ENCODE results near the gene ARAP2. TPM values are rescaled to one million over a fixed set of nuclear protein-coding genes. Genes with fewer than 3 reads are reported as not detected.

The ARAP2 gene
- total and polyA plus RNA-seq, 7 donors, result 3.6 to 22.9 (median 16.9) TPM

DNA sequence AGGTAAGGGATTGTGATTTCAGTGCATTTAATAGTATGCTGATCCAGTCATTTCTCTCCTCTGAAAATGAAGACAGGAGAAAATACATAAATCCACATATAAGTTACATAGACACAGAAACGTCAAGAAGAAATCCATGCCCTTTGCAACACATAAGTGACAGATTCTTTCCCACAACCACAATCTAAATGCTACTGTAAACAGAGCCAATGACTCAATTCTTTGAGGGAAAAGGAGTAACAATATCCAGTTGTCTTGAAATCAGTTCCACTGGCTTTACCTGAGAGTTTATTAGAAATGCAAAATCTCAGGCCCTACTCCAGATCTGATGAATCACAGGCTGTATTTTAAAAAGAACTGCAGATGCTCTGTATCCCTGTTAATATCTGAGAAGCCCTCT lies 66.4 kb downstream of the ARAP2 start:
- Histone ChIP-seq H3K27ac (no peak overlapping the region), H3K27me3 (no peaks in the 10 kb centered on the region), H3K4me3 (no peak overlapping the region), H3K36me3 (no peaks in the 10 kb centered on the region), H3K9me3 (no peaks in the 10 kb centered on the region), H3K4me1 (no peaks in the 10 kb centered on the region)
- intact Hi-C loops (cut with DNase I), result no loop called here
- no peak for DNase-seq
- TF ChIP-seq POLR2AphosphoS5 (IDR thresholded peaks at IDR 0.05), result no peak
- TF ChIP-seq, protein P1, sequence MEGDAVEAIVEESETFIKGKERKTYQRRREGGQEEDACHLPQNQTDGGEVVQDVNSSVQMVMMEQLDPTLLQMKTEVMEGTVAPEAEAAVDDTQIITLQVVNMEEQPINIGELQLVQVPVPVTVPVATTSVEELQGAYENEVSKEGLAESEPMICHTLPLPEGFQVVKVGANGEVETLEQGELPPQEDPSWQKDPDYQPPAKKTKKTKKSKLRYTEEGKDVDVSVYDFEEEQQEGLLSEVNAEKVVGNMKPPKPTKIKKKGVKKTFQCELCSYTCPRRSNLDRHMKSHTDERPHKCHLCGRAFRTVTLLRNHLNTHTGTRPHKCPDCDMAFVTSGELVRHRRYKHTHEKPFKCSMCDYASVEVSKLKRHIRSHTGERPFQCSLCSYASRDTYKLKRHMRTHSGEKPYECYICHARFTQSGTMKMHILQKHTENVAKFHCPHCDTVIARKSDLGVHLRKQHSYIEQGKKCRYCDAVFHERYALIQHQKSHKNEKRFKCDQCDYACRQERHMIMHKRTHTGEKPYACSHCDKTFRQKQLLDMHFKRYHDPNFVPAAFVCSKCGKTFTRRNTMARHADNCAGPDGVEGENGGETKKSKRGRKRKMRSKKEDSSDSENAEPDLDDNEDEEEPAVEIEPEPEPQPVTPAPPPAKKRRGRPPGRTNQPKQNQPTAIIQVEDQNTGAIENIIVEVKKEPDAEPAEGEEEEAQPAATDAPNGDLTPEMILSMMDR (IDR thresholded peaks at IDR 0.05), result no peak
- TF ChIP-seq EP300 (IDR thresholded peaks at IDR 0.05), result no peak
- no peak for TF ChIP-seq POLR2A (IDR thresholded peaks at IDR 0.05)
- 78 to 84% methylated on average over 1 of the region's 1 CpG for WGBS, 2 donors

DNA sequence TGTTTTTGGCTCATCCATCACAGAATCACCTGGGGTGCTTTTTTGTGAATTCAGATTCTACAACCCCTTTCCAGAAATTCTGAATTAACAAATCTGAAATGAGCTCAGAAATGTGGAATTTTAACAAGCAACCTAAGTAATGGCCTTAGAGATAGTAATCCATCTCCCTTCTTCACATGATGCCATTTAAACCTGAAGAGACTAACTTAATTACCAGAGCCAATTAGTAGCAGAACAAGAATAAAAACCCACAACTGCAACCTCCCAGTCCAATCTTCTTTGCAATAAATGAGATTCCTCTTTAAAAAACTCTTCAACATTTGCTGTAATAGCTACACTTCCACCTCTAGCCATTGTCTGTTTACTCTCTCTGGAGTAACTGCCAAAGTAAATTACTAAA lies 69.7 kb downstream of the ARAP2 start:
- H3K27ac ChIP-seq, result no peak overlapping the region
- intact Hi-C loops (cut with DNase I), result no loop called here

DNA sequence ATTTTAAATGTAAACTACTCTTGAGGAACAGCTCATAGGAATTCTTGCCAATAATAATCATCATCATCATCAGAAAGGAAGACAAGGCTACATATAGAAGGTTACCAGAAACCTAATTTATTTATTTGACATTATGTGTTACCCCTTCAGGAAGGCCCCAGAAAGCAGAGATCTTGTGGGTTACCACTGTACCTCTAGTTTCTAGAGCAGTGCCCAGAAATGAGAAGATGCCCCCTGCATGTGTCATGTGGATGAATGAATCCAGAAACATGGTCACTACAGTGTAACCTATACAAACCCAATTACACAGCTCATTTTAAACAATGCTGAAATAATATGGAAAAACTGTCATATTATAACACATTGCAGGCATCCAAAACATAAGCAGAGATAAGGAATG lies 70.4 kb downstream of the ARAP2 start:
- TF ChIP-seq, protein P1 (IDR thresholded peaks at IDR 0.05), result no peak
- TF ChIP-seq POLR2A (IDR thresholded peaks at IDR 0.05) (no peak), POLR2AphosphoS5 (IDR thresholded peaks at IDR 0.05) (no peak), EP300 (IDR thresholded peaks at IDR 0.05) (no peak)
- DNase-seq, result no peak
- no peaks in the 10 kb centered on the region for H3K27me3 ChIP-seq
- H3K4me3 ChIP-seq, result no peak overlapping the region
- H3K9me3 ChIP-seq, result no peaks in the 10 kb centered on the region
- no peaks in the 10 kb centered on the region for H3K36me3 ChIP-seq
- no peak overlapping the region for H3K27ac ChIP-seq
- no peaks in the 10 kb centered on the region for H3K4me1 ChIP-seq
- intact Hi-C loops (cut with DNase I), result no loop called here

More for the DNA sequence above, 69.7 kb downstream of the ARAP2 start:
- DNase-seq, result no peak
- Histone ChIP-seq H3K4me1 (no peaks in the 10 kb centered on the region), H3K36me3 (no peaks in the 10 kb centered on the region), H3K27me3 (no peaks in the 10 kb centered on the region), H3K4me3 (no peak overlapping the region), H3K9me3 (no peaks in the 10 kb centered on the region)
- TF ChIP-seq POLR2AphosphoS5 (IDR thresholded peaks at IDR 0.05) (no peak), EP300 (IDR thresholded peaks at IDR 0.05) (no peak), POLR2A (IDR thresholded peaks at IDR 0.05) (no peak)
- TF ChIP-seq, protein P1 (IDR thresholded peaks at IDR 0.05), result no peak

DNA sequence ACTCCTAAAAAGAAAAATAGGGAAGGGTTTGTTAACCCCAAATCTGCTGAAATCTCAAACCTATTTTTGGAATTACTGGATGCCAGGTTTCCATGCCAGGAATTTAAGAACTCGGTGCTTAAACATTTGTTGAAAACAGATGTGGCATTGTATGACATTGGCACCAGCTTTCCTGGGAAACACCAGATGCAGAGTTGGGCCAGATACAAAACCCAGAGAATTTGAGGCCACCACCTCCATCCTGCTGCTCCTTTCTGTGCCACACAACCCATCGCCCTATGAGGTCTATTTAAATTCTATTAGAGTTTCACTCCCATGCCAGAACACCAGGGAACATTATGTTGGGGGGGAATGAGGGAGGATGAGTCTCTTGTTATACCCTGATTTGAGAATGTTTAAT lies 71.7 kb downstream of the ARAP2 start:
- no peaks in the 10 kb centered on the region for H3K4me1 ChIP-seq
- H3K27me3 ChIP-seq, result no peaks in the 10 kb centered on the region
- TF ChIP-seq, protein P1 (IDR thresholded peaks at IDR 0.05), result no peak
- TF ChIP-seq POLR2A (IDR thresholded peaks at IDR 0.05) (no peak), POLR2AphosphoS5 (IDR thresholded peaks at IDR 0.05) (no peak), EP300 (IDR thresholded peaks at IDR 0.05) (no peak)
- WGBS, 2 donors, result 88 to 90% methylated on average over 2 of the region's 2 CpGs
- no peaks in the 10 kb centered on the region for H3K9me3 ChIP-seq
- no peak for DNase-seq
- intact Hi-C loops (cut with DNase I), result no loop called here
- no peak overlapping the region for H3K4me3 ChIP-seq
- H3K36me3 ChIP-seq, result no peaks in the 10 kb centered on the region
- no peak overlapping the region for H3K27ac ChIP-seq

DNA sequence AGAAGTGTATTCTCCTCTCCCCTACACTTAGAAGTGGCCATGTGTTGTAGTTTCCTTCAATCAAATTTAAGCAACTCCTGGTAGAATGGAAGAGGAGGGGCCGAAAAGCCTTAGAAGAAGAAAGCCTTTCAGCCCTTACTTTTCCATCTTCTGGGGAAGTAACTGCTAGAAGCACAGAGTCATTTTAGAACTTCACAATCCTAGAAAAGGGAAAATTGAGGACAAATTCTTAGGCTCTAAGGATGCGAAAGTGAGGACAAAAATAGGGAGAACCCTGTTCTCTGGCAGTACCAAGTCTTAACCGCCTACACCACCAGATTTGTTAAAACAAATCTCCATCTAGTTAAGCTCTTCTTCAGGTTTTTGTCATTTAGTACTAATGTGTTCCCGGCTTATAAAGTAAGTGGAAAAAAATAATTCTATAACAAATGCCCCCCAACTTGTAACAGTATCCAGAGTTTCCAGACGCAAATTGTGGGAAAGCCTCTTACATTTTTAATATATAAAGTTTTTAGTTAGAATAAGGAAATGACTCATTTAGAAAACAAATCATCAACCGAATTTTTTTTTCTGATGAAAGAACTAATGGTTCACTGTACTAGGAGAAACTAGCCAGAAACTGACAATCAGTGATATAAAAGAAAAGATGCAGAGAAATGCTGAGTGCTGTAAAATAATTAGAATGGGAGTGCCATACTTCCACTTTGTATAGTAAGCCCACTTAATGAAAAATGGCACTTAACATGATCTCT lies 76.0 kb downstream of the ARAP2 start:
- no peaks in the 10 kb centered on the region for H3K9me3 ChIP-seq
- no peak for DNase-seq
- no peaks in the 10 kb centered on the region for H3K4me1 ChIP-seq
- no peak overlapping the region for H3K27ac ChIP-seq
- H3K36me3 ChIP-seq, result no peaks in the 10 kb centered on the region
- TF ChIP-seq, protein P1 (IDR thresholded peaks at IDR 0.05), result no peak
- no peak for TF ChIP-seq EP300 (IDR thresholded peaks at IDR 0.05)
- no peak for TF ChIP-seq POLR2AphosphoS5 (IDR thresholded peaks at IDR 0.05)
- TF ChIP-seq POLR2A (IDR thresholded peaks at IDR 0.05), result no peak
- whole genome bisulfite sequencing, 2 donors, result 88 to 92% methylated on average over 6 of the region's 6 CpGs
- H3K4me3 ChIP-seq, result no peak overlapping the region
- intact Hi-C loops (cut with DNase I), result no loop called here
- no peaks in the 10 kb centered on the region for H3K27me3 ChIP-seq
